GM10847 (cell line): ENCODE measurements around the gene MPZL2.

ENCODE experiments used
- POLR2A ChIP-seq: IDR thresholded peaks from 2 replicates; pipeline ENCODE4 v1.6.1; 2011; ENCODE audit not compliant: insufficient read length; ENCODE audit errors: extremely low read depth

The MPZL2 gene

DNA sequence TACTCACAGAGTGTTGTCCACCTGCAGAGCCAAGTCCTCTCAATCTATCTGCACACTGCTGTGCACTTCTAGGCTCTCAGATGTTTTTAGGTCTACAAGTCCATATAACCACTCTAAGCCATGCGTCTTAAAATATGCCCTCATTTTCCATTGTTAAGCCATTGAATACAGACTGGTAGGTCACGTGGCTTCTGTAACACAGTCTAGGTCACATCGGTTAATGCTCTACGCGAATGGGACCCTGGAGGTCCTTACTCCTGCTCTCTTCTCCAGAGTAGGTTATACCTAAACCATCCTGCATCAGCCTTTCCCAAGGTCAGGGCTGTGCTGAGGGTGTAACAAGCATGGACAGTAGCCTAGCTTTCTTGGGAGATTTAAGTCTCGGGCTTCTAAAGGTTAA is 40.1 kb downstream of the MPZL2 start:
- no peak for TF ChIP-seq POLR2A

DNA sequence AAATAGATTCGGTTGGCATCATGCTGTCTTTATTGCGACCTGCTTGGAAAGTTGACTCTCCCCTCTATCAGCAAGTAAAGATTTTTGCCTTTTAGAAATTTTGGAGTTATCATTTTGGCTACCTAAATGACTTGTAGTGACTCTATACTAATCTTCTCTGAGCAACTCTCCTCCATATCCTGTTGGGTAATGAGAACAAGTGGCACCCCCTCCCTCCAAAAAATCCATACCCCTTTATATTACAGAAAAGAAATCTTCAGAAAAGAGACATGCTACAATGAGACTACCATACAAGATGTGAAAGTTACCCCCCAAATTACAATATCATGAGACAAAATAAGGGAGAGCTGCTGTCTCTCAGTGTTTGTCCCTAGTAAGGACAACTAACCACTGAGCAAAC is 40.5 kb downstream of the MPZL2 start:
- no peak for TF ChIP-seq POLR2A

DNA sequence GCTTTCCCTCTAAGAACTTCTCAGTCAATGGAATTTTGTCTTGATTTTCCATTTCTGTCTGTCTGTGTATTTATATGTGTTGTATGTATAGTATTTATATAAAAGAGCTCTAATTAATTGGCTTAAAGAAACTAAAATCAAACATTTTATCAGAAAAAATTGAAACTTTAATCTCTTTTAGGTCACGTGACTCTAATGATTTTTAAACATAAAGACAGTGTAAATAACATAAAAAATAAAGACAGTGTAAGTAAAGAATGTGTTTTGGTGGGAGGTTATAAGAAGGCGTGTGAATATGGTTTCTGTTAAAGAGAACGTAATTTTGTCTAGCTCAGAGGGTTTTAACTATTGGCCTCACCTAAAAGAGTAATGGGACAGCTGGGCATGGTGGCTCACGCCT is 41.7 kb downstream of the MPZL2 start:
- TF ChIP-seq POLR2A: no peak

DNA sequence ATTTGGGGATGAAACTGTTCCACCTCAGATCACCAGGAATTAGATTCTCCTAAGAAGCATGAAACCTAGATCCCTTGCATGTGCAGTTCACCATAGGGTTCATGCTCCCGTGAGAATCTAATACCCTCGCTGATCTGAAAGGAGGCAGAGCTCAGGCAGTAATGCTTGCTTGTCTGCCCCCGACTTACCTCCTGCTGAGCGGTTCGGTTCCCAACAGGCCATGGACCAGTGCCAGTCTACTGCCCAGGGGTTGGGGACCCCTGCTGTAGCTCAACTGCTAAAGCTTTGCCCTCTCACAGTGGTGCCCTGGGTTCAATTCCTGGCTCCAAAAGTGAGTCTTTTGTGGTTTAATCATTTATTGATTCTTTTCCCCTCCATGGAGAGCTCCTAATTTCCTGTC is 42.7 kb downstream of the MPZL2 start:
- TF ChIP-seq POLR2A: no peak

DNA sequence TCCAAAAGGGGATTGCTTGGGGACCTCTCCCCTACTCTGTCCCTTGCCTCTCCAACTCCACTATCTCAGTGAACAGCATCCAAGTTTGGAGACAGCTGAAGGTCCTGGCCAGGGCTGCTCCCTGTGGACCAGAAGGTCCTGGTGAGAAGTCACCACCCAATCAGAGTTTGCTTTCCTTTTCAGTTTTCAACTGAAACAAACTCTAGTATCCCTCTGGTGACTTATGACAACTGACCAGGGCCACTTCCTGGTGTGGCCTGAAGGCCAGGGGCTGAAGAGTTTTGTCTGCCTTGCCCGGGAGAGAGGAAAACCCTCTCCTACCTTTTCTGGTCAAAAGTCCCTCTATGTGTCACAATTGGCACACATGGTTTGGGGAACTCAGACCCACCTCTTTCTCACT is 44.4 kb downstream of the MPZL2 start:
- no peak for TF ChIP-seq POLR2A

DNA sequence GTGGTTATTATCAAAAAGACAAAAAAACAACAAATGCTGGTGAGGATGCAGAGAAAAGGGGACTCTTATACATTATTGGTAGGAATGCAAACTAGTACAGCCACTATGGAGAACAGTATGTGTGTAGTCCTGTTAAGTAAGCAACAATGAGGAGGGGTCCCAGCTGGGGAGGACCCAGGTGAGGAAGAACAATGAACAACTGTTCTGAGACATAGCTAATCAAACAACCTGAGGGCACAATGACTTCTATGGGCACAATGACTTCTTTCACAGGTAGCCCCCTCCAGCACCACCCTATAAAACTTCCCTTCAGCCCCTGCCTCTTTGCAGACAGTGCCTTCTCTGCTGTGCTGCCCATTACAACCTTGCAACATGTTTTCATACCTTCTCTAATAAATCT is 44.9 kb downstream of the MPZL2 start:
- no peak for TF ChIP-seq POLR2A

DNA sequence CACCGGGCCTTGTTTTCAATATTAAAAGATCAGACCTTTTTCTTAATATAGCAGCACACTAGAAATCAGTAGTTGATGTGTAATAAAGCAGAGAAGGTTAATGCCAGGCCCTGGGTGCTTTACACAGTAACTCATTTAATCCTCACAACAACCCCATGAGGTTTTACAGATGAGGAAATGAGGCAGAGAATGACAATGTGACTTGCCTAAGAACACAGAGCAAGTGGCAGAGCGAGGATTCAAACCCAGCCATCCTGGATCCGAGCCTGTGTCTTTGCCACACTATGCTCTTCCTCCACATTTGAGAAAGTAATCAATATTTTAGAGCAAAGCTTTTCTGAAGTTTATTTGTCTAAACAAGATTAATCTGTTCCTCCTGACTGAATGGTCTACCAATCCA is 46.5 kb downstream of the MPZL2 start:
- TF ChIP-seq POLR2A: no peak

DNA sequence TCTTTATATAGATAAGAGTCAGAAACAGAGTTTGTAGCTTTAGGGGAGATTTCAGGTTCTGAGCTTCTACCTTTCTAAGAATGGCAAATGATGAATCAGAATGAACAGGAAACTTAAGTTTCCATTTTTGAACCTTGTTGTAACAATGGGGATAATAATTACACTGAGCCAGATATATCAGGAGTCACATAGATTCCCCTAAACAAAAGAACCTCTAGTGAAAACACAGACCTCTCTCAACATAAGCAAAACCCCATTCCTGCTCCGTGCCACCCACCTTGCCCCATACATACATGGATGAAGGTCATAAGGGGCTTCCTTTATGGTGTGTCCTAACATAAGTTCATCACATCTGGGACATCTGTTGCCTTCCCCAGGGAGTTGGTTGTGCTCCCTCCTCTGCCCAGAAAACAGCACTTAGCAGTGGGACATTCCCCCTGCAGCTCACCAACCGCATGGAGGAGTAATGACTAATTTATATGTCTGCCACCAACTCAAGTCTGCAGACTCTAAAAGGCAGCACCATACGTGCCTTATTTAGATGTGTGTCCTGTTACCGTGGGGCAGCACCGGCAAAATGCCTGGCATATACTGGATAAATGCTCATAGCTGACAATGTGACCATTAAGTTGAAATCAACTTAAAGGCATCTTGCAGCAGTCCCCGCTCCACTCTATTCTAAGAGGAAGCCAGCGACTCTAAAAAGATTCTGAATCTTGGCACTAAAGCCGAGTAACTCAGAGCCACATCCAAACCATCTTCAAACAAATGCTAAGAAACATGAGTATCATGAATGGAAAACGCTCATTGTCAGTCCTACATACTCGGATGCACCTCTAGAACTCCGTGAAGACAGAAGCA is 47.2 kb downstream of the MPZL2 start:
- TF ChIP-seq POLR2A: no peak

DNA sequence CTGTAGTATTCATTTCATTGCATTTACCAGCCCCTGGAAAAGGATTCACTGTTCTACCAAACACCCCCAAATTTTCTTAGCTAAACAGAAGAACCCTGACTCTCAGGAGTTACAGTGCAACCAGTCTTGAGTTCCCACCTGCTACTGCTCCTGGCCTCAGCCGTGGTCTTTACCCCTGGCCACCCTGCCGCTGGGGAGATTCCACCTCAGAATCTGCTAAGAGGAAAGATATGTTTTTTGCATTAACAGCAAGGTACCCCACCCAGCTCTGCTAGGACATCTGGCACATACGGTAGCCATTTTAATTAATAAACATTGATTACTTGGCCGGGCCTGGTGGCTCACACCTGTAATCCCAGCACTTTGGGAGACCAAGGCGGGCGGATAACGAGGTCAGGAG is 48.3 kb downstream of the MPZL2 start:
- no peak for TF ChIP-seq POLR2A

DNA sequence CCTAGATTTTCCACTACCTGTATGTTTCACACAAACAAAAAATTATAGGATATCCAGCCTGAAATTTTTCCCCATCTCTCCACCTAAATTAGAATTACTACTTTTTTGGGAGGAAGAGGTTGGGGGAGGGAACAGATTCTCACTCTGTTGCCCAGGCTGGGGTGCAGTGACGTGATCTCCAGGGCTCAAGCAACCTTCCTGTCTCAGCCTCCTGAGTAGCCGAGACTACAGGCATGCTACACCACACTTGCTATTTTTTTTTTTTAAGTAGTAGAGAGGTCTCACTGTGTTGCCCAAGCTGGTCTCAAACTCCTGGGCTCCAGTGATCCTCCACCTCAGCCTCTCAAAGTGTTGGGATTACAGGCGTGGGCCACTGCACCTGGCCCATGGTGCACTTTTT is 48.8 kb downstream of the MPZL2 start:
- no peak for TF ChIP-seq POLR2A

DNA sequence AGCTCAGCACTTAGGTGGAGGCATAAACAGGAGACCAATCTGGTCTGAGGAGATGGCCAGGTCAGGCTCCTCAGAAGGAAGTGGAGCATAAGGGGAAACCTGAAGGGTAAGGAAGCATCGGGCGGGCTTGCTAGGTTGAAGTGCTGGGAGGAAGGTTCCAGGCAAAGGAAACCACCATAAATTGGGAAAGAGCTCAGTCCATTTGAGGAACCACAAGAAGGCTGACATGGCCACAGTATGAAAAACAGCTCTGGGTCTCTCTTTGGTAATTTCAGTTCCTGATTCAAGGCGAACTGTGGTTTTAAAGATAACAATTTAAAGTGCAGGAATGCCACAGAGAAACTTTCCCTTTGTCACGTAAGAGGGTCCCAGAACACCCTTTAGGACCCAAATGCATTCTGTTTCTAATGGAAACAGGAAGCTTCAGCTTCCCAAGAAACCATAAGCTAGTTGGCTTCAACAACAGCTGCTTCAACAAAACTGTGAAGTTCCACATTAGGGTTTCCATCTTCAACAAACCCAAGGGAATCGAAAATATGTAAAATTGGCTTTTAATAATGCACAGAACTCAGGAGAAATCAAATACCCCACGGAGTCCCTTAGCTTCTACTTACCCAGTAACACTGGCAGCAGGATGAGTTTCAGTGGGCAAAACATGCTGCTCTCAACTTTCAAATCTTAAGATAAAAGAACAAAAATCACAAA is 49.7 kb downstream of the MPZL2 start:
- TF ChIP-seq POLR2A: no peak

DNA sequence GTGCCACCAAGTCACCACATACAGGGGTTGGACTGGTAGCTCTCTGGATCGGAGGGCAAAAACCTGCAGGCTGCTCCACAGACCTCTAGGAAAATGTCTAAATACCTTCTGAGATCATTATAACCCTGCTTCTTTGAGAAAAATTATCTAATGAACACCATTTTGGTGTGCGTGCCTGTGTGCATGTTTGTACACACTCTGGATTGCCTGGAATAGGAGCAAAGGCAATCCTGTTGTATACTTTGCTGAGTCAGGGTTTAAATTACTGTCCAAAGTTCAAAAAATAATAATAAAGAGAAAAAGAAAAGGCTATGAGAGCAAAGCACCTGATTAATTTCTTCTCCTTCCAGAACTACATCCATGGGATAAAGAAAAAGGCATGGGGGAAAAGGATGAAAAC is 50.3 kb downstream of the MPZL2 start:
- TF ChIP-seq POLR2A: no peak

DNA sequence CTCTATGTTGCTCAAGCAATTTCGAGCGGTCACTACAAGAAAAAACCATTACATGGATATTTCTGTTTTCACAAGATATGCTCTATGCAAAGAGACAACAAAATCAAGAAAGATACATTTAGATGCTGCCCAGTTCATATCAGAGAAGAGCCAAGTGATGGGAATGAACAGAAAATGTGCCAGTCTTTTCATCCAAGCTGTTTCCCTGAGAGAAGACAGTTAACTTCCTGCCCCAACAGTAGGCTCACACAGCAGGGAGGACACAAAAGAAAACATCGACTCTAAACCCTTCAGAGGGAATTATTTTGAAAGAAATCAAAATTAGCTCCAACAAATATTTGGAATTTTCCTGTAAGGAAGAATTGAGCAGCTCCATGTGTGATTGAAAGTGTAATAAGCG is 50.9 kb downstream of the MPZL2 start:
- no peak for TF ChIP-seq POLR2A

DNA sequence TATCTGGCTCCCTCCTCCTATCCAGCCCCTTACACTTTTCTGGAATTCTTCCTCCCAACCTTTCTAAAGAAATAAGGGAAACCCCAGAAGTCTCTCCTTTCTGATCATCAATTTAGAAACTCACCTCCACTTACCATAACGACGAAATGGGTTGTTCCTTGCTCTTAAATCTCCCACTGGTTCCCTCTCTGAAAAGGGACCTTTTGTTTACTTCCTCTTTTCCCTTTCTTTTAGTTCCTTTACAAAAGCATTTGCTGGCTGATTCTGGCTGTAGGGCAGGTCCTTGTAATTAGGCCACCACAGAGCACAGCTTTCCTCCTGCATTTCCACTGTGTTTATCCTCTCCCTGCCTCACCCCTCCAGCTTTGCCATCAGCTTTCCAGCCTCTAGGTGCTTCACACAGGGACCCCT is 51.3 kb downstream of the MPZL2 start:
- TF ChIP-seq POLR2A: no peak

DNA sequence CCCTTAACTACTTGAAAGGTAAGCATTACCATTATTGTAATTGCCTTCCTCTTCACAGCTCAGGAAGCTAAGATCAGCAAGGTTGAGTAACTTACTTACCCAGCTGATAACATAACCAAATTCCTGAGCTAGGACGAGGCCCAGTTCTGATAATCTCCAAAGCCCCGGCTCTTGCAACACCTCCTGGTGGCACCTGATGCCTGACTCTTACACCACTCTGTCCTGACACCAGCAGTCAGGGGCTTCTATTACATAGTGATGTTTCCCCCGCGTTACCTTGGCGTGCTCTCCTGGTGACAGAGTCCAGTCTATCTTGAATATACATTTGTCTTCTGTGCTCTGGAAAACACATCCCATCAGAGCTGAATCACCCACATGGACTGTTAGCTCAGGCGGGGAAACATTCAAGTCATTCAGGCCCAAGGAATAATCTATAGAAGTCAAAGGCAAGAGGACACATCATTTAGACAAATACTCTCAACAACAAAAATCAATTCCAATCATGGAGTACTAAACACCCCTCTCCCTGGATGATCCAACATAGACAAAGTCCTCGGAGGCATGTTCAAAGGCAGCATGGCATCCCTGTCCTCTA is 51.9 kb downstream of the MPZL2 start:
- TF ChIP-seq POLR2A: no peak

DNA sequence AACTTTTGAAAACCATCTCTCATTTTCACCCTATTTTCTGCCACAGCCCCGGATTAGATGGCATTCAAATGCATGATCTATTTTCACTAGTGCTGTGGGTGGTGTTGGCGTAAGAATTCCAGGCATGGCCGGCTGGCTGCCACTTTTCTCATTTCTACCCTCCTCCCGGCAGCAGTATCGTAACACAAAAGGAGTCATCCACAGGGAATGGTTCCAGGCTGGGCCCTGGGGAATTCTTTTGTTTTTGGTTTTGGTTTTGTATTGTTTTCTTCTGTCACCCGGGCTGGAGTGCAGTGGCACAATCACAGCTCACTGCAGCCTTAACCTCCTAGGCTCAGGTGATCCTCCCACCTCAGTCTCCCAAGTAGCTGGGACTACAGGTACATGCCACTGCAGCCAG is 53.1 kb downstream of the MPZL2 start:
- no peak for TF ChIP-seq POLR2A
